EL (cell line): Measurements from ENCODE around the gene EGFL8.
"Not testable (repeated sequence)": the region's sequence is repeated elsewhere in the genome, so short reads cannot be mapped to it uniquely, and the experiment has no call there.

Experiments
- DNase-seq: peaks from one replicate; pipeline ENCODE4 v3.0.0-alpha.2; 2016

EGFL8 gene

DNA sequence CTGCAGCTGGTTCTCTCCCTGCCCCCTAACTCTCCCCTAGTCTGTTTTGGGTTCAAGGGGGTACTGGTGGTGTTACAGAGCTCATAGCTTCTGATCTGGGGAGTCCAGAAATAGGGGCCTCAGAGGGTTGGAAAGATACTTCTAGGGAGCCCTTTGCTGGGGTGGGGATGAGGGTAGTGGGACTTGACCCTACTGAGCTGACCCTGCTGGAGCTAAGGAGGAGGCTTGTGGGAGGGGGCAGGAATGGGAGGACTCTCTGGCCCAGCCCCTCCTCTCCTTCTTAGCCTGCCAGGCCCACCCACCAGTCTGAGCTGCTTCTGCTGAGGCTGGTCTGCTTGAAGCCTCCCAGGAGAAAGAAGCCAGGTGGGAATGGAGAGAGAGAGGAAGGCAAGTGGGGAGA lies at the start of gene EGFL8:
EGFL8 (plus strand) TSS at position 301 of the 400 bp plus-strand sequence. CDS start 1,571 bp downstream, outside the sequence.
- DNase-seq = no peak

- peak; percentile 92 for DNase-seq
Measured at GRCh38 chr6:32114796-32115195, 49.6 kb upstream of the EGFL8 start.

DNA sequence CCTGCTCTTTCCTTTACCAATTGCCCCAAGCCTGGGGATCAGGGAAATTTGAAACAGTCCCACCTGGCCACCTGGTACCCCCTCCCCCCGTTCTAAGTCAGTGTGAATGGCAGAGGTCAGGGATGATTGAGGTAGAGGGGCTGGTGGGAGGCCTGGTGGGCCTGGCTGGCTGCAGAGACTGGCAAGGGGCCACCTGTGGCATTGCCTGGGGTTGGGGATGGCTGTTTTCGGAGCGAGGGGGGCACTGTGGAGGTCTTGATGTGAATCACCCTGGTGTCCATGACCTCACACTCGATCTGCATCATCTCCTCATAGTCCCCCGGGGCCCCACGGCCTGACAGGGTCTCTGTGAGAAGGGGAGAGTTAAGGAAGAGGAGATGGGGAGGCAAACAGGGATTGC lies 48.8 kb upstream of the EGFL8 start:
- no peak for DNase-seq

GRCh38 chr6:32116674-32117073 lies 47.7 kb upstream of the EGFL8 start:
- peak; percentile 38 for DNase-seq

DNA sequence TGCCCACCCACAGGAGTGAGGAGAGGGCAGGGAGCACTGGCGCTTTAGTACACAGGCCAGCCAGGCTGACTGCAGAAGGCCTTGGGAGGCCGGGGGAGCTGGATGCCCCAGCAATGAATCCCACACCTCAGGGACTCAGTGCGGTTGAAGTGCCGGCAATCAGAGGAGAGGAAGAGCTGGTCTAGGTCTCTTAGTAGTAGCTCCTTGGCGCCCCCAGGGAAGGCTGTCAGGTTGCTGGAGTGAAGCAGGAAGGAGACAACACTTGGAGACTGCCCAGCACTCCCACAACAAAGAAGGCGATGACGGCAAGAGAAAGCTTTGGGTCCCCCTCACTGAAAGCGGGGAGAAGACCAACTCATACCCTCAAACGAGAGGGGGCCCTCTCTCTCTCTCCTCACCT lies 46.9 kb upstream of the EGFL8 start:
- no peak for DNase-seq

GRCh38 chr6:32118782-32119628 lies 45.4 kb upstream of the EGFL8 start:
- DNase-seq = peak; percentile 83

GRCh38 chr6:32120573-32121059 lies 43.8 kb upstream of the EGFL8 start:
- DNase-seq = no peak

GRCh38 chr6:32123681-32124080 lies 40.7 kb upstream of the EGFL8 start:
- DNase-seq = no peak

- no peak for DNase-seq
Measured at GRCh38 chr6:32126880-32127279, 37.5 kb upstream of the EGFL8 start.

GRCh38 chr6:32127409-32127716 lies 37.0 kb upstream of the EGFL8 start:
- DNase-seq = no peak

- DNase-seq = peak; percentile 100
Measured at GRCh38 chr6:32127717-32128592, 36.4 kb upstream of the EGFL8 start, which contains the start of gene ATF6B. Gene ATF6B (minus strand): TSS chr6:32128246. CDS start chr6:32128207, 39 bp downstream.

GRCh38 chr6:32128751-32129296 lies 35.6 kb upstream of the EGFL8 start:
- DNase-seq = no peak

GRCh38 chr6:32129297-32130088 lies 34.9 kb upstream of the EGFL8 start:
- DNase-seq = no peak

- DNase-seq = no peak
Measured at GRCh38 chr6:32131439-32131948, 32.9 kb upstream of the EGFL8 start.

- DNase-seq = no peak
Measured at GRCh38 chr6:32132110-32132509, 32.3 kb upstream of the EGFL8 start.

DNA sequence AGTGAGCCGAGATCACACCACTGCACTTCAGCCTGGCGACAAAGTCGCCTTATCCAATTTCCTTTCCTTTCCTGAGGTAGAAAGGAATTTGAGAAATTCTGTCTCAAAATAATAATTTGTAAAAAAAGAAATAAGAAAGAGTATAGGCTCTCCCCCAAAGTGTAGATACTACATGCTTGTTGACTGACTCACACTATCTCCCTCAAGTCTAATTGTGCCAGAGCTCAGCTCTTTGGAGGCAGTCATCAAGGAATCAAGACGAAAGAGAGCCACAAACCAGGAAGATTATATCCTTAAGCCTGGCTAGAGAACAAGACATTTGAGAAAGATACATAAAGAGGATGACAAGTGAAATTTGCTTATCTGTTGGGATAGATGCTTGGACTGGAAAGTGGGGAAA lies 30.6 kb upstream of the EGFL8 start:
- peak; percentile 72 for DNase-seq

- no peak for DNase-seq
Measured at GRCh38 chr6:32137454-32137853, 26.9 kb upstream of the EGFL8 start.

DNA sequence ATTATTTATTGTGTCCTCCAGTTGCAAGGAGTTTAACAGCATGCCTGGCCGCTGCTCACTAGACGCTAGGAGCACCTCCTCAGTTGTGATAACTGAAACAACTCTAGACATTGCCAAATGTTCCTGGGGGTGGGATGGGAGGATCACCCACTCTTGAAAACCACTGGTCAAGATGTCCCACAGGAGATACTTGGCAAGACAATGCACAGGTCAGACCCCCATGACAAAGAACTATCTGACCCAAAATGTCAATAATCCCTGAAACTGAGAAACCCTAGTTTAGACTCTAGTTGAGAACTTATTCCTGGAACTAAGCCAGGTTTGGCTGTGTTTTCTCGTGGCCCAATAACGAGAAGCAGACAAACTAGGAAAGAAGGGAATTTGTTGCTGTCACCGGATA lies 24.8 kb upstream of the EGFL8 start:
- no peak for DNase-seq

GRCh38 chr6:32140420-32141046 lies 23.9 kb upstream of the EGFL8 start:
- DNase-seq = no peak

DNA sequence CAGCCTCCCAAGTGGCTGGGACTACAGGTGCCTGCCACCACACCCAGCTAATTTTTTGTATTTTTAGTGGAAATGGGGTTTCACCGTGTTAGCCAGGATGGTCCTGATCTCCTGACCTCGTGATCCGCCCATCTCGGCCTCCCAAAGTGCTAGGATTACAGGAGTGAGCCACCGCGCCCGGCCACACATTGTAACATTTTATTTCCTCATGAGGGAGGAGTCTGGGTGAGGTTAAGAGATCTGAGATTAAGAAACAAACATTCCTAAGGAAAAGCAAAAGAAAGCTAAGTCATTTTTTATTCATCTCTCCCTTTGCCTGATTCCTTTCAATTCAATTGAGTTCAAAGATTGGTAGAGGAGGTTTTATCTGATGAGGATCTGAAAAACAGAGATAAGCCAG lies 20.2 kb upstream of the EGFL8 start:
- DNase-seq = not testable (repeated sequence)

- DNase-seq = no peak
Measured at GRCh38 chr6:32146287-32146686, 18.1 kb upstream of the EGFL8 start.

- DNase-seq = no peak
Measured at GRCh38 chr6:32146687-32147086, 17.7 kb upstream of the EGFL8 start.
